ENCODE results near the gene DHX16.

DHX16 gene

DNA sequence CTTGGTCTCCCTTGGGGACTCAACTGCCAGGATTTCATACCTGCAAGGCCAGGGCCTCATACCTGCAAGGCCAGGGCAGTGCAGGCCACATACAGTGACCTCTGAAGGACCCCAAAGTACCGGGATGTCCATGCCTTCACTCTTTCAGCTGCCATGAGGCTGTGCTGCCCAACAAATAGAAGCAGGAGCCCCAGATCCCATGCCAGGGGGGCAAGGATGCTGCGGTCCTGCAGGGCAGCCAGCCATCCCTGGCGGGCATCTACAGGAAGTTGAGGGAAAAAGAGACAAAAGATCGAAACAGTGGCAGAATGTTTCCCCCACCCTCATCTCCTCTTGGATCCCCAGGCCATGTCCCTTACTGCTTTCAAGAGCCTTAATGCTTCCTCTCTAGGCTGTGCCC lies 17.2 kb upstream of the DHX16 start:
- H3K9me3 ChIP-seq: no peaks in the 10 kb centered on the region
- H3K27ac ChIP-seq: peak overlapping the region; percentile 95
- peaks cover 50% of the 10 kb centered on the region in 2 experiments for H3K4me1 ChIP-seq (ENCODE audit: control insufficient read depth in 1 of 2, insufficient read depth in 1 of 2, low read depth in 1 of 2, low read length in 1 of 2)
- no peaks in the 10 kb centered on the region for H3K36me3 ChIP-seq
- TF ChIP-seq, protein P1, sequence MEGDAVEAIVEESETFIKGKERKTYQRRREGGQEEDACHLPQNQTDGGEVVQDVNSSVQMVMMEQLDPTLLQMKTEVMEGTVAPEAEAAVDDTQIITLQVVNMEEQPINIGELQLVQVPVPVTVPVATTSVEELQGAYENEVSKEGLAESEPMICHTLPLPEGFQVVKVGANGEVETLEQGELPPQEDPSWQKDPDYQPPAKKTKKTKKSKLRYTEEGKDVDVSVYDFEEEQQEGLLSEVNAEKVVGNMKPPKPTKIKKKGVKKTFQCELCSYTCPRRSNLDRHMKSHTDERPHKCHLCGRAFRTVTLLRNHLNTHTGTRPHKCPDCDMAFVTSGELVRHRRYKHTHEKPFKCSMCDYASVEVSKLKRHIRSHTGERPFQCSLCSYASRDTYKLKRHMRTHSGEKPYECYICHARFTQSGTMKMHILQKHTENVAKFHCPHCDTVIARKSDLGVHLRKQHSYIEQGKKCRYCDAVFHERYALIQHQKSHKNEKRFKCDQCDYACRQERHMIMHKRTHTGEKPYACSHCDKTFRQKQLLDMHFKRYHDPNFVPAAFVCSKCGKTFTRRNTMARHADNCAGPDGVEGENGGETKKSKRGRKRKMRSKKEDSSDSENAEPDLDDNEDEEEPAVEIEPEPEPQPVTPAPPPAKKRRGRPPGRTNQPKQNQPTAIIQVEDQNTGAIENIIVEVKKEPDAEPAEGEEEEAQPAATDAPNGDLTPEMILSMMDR (IDR thresholded peaks at IDR 0.05): no peak
- H3K4me3 ChIP-seq (ENCODE audit: low read depth in 1 of 2, low read length in 1 of 2): peak overlapping the region; percentile 82 to 87
- no peaks in the 10 kb centered on the region for H3K27me3 ChIP-seq

DNA sequence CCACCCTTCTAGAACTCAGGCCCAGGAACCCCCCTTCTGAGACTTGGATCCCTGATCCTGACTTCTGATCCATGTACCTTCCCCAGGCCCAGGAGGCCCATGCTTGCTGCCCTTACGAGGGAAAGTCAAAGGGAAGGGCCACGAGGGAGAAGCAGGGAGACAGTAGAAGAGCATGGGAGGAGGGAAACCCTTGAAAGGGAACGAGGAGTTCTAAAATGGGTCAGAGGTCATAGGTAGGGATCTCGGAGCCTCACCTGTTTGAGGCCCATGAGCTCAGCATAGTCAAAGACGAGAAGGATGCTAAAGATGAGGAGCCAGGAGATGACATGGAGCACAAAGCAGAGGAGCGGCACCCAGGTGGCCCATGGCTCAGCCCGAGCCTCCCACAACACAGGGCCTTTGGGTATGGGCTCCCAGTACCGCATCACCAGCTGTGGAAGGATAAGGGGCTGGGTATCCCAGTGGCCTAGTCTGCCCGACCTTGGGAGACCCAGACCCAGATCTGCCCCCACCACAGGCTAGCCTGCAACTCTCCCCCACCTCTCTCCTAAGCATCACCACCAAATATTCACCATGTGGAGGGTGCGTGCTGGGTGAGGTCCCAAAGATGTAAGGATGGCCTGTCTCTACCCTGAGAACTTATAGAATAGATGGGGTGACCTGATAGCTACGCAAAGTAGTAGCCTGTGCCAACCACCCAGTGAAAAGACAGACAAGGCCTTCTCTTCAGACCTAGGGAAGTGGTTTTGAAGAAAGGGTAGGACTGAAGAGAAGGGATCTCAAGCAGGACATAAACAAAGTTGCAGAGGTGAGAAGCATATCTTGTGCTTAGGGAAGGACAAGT lies 16.4 kb upstream of the DHX16 start:
- TF ChIP-seq, protein P1 (IDR thresholded peaks at IDR 0.05): no peak
- Histone ChIP-seq H3K27me3 (no peaks in the 10 kb centered on the region), H3K4me1 (ENCODE audit: control insufficient read depth in 1 of 2, insufficient read depth in 1 of 2, low read depth in 1 of 2, low read length in 1 of 2) (peaks cover 50 to 52% of the 10 kb centered on the region in 2 experiments), H3K27ac (peak overlapping the region; percentile 95), H3K4me3 (ENCODE audit: low read depth in 1 of 2, low read length in 1 of 2) (peak overlapping the region; percentile 82 to 100), H3K9me3 (no peaks in the 10 kb centered on the region), H3K36me3 (no peaks in the 10 kb centered on the region)

DNA sequence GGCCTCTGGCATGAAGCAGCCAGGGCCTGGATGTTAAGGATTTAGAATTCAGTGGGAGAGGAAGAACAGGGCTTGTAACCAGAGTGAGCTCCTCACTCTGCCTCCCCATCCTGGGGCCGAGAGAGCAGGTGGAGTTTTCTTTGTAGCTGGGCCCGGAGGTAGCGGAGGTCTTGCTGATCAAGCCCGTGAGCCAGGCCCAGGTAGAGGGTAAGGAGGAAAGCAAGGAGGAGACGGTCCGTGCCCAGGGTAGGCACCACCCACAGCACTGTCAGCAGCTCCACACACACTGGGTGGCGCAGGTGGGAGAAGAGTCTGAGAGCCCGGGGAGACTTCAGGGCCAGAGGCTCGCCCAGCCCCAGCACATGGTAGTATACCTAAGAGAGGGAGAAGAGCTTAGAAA lies 15.8 kb upstream of the DHX16 start:
- H3K4me3 ChIP-seq (ENCODE audit: low read depth in 1 of 2, low read length in 1 of 2): peak overlapping the region; percentile 95 to 100
- H3K27me3 ChIP-seq: no peaks in the 10 kb centered on the region
- peaks cover 50 to 56% of the 10 kb centered on the region in 2 experiments for H3K4me1 ChIP-seq (ENCODE audit: control insufficient read depth in 1 of 2, insufficient read depth in 1 of 2, low read depth in 1 of 2, low read length in 1 of 2)
- H3K27ac ChIP-seq: peak overlapping the region; percentile 95
- H3K9me3 ChIP-seq: no peaks in the 10 kb centered on the region
- H3K36me3 ChIP-seq: no peaks in the 10 kb centered on the region
- TF ChIP-seq, protein P1 (IDR thresholded peaks at IDR 0.05): no peak

DNA sequence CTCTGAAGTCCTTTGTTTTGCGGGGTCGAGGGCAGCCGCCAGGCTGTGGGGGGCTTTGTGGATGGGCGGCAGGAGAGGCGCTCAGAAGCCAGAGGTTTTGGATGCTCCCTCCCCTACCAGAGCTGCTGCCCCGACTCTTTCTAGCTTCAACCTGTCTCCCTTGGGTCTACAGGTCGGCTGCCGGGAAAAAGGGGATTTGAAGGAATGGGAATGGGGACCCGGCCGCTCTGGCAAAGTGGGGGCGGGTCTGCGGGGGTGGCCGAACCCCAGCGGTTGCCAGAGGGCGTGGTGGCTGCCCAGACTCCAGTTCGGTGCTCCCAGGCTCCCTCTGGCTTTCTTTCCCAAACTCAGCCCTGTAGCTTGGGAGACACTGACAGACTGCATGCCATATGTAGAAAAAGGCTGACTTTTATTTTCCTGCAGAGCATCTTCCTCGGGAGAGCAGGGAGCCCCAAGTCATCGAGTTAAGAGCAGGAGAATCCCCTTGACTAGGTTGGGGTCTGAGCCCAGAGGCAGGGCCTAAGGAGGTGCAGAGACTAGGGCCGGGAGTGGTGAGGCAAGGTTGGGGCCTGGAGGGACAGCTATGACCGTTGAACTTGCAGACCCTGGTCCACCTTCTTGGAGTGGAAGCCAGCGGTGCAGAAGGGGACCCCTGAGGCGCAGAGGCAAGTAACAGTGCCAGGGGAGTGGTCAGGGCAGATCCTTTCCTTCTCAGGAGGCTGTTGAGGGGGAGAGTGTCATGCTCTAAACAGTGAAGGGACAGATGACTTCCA lies 15.0 kb upstream of the DHX16 start:
- H3K4me1 ChIP-seq (ENCODE audit: control insufficient read depth in 1 of 2, insufficient read depth in 1 of 2, low read depth in 1 of 2, low read length in 1 of 2): peaks cover 50 to 63% of the 10 kb centered on the region in 2 experiments
- H3K27me3 ChIP-seq: no peaks in the 10 kb centered on the region
- peak overlapping the region; percentile 95 for H3K27ac ChIP-seq
- H3K4me3 ChIP-seq (ENCODE audit: low read depth in 1 of 2, low read length in 1 of 2): peak overlapping the region; percentile 95 to 100
- TF ChIP-seq, protein P1 (IDR thresholded peaks at IDR 0.05): no peak
- H3K36me3 ChIP-seq: no peaks in the 10 kb centered on the region
- no peaks in the 10 kb centered on the region for H3K9me3 ChIP-seq

DNA sequence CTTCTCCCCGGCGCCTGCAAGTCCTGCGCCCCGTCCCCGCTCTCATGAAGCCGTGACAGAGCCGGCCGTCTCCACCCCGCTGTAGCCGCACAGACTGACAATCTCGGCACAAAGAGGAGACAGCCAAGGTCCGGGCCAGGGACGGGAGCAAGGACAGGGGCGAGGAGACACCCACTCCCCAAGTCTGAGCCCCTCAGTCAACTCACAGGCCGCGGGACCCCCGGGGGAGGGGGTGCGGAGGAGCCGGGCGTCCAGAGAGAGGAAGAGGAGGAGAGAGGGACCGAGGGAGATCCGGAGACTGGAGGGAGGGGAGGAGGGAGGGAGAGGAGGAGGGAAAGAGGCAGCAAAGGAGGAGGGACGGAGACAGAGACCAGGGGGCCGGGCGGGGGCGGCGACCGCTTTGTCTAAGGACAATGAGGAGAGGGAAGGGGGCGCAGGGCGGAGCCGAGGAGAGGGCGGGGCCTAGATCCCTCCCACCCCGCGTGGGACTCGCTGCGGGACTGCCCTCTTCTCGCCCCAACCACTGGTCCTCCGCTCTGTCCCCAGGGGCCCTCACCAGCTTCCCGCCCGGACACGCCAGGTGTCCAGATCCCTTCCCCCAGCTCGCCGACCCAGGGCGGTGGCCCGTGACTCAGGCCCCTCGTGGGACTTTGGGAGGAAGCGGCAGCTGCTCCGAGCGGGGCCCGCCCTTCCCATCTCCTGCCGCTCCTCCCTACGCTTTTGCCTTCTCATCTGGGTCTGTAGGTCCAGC lies 14.3 kb upstream of the DHX16 start:
- H3K4me3 ChIP-seq (ENCODE audit: low read depth in 1 of 2, low read length in 1 of 2): peak overlapping the region; percentile 95 to 100
- no peaks in the 10 kb centered on the region for H3K9me3 ChIP-seq
- H3K36me3 ChIP-seq: peaks cover 5% of the 10 kb centered on the region
- TF ChIP-seq, protein P1 (IDR thresholded peaks at IDR 0.05): no peak
- peak overlapping the region; percentile 95 for H3K27ac ChIP-seq
- peaks cover 52 to 69% of the 10 kb centered on the region in 2 experiments for H3K4me1 ChIP-seq (ENCODE audit: control insufficient read depth in 1 of 2, insufficient read depth in 1 of 2, low read depth in 1 of 2, low read length in 1 of 2)
- H3K27me3 ChIP-seq: no peaks in the 10 kb centered on the region
